CMK (cell line): ENCODE measurements around the gene DOCK2.

Experiments used
- DNase-seq: peaks from one replicate; pipeline ENCODE4 v3.0.0-alpha.2; 2010; ENCODE audit warnings: low read depth

DOCK2 gene

DNA sequence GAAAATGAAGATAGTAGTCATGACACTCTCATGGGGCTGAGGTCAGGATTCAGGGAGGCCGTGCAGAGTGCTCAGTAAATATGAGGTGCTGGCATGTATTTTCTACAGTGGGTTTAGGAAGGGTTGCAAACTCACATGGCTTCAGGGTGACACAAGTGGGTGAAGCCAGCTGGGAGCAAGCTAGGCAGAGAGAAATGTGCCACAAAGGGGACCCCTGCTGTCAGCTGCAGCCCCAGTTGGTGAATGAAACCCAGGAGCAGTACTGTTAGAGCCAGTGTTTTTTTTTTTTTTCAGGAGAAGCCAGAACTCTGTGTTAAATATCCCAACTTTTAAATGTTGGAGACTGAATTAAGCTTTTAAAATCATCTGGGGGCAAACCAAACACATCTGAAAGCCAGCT lies 267.9 kb downstream of the DOCK2 start:
- no peak for DNase-seq

DNA sequence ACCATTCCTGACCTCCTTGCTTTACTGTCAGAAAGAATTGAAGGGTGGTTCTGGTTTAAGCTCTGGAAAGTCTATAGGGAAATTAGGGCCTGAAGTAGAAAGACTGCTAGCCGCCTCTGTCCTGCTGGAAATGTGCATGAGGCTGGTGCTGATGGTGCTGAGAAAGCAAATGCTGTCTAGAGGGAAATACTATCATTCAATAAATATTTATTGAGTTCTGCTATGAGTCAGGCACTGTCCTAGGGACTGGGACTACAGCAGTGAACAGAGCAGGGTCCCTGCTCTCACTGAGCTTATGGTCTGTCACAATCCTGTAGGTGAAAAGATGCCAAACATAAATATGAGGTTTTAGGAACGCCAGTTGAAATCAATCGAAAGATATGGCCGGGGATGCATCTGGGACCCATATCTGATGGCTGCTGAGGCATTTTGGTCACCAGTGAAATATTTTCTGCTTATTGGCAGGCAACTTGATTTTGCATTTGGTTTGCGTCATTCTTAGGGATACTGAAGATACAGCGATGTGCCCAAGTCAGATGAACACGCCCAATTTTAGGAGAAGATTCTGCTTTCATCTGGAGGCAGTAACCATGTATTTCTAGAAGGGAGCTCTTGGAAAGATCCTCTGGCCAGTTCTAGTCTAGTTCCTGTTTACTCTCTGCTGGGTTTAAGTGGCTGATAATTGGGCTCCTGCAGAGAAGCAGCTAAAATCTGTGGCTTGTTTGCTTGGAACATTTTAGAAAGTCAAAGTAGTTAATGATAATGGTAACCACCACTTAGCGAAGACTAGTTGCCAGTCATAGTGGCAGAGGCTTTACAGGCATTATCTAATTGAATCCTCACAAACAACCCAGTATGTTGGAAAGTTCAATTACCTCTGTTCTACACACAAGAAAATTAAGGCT lies 269.9 kb downstream of the DOCK2 start:
- no peak for DNase-seq

DNA sequence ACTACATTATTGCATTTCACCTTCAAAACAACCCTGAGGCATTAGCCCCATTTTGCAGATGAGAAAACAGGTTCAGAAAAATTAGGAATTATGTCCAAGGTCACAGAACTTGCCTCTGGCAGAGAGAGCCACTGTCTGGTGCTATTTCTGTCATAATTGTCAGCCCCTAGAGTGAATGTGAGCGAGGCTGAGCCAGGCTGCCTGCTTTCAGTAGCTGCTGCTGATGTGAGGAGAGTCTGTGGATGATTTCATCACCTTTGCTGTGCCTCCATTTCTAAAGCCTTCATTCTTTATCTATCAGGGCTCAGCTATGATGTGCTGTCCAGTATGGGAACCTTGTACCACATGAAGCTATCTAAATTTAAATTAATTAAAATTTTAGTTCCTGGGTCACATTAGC lies 271.8 kb downstream of the DOCK2 start:
- DNase-seq, result no peak

DNA sequence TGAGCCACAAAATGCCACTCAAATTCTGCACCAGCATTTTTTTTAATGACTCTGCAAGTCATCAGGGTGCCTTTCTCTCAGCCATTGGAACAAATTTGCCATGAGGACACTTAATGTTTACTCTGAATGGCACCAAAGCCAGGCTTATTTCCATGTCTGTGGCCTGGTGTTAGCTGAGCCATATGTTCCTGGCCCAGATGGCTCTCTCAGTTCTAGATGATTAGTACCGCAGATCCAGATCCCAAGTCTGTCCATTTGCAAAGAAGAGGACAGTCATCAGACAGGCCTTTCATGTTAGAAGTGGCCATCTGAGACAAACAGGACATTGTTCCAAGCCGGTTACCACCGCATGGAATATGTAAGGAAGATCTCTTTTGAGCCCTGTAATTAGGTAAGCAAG lies 272.9 kb downstream of the DOCK2 start:
- DNase-seq, result no peak

DNA sequence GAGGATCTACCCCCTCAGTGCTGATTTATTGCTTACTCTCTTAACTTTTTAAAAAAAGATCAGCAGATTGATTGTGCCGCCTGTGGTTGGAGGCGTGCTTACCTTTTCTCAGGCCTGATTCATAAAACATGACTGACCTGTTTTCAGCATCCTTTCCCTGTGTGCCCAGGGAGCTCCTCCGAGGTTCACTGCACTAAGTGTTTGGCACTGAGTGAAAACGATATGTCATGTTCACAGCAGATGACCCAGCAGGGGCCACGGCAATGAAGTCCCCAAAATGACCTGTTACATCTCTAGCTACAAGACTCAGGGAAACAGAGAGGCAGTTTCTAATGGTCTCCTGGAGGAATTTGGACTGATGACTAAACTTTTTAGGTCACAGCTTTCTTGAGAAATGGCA lies 273.3 kb downstream of the DOCK2 start:
- no peak for DNase-seq

DNA sequence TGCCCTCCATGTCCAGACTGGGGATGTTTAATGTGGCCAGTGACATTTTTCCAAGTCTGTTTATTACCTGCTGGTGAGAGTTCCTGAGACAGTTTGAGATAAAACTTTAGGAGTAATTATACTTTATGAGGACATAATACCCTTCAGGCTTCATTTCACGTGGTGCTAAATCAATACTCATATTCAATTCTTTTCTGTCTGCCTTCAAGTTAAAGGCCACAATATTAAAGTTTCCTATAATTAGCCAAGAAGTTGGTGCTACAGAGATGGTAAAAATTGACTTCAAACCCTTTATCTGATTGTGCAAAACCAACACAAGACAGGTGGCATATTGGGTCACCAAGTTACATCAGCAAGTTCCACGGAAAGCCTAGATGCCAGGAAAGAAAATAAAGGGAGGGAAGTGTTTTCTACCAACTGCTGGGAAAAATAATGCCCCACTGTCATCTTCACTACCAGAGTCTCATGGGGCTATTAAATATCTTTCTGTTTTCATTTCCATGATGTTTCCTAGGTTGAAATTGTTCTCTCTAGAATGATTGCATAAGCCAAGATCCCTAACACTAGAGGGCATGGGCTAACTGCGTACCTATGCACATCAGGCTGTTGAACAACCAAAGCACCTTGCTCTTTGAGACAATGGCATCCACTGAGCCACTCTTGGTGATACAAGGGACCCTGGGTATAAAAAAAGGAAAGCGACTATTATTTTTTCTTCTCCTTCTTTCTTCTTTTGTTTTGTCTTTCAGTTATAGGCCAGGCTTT lies 274.6 kb downstream of the DOCK2 start:
- DNase-seq, result no peak

DNA sequence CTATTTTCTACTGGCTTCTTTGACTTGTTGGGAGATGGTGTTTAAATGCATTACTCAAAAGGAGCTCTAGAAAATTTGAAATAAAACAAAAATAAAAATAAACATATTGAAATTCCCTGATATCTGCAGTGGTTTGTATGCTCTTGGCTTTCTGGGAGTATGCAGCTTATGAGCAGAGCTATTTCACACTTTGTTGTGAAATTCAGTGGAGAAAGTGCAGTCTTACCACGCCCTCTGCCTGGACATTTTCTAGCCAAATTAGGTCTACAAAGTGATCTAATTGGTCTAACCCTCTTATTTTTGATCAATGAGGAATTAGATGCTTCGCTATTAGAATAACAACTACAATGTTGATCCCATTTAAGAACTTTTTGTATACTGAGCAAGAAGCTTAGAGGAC lies 276.4 kb downstream of the DOCK2 start:
- no peak for DNase-seq

DNA sequence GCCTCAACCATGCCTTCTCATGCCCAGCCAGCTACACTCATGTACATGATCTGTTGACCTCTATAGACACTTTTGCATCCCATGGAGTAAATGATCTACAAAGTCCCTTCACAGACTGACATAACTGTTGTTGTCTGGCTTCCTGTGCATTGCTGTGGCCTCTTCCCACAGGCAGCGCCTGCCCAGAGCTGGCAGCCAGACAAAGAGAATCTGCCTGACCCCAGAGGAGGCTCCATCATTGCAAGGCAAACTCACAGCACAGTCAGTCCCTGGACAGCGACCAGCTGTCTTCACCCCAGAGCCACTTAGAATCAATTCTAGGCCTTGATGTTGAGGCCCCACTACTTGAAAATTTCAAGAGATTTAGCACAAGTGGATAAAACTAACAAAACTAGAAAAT lies 277.7 kb downstream of the DOCK2 start:
- no peak for DNase-seq

DNA sequence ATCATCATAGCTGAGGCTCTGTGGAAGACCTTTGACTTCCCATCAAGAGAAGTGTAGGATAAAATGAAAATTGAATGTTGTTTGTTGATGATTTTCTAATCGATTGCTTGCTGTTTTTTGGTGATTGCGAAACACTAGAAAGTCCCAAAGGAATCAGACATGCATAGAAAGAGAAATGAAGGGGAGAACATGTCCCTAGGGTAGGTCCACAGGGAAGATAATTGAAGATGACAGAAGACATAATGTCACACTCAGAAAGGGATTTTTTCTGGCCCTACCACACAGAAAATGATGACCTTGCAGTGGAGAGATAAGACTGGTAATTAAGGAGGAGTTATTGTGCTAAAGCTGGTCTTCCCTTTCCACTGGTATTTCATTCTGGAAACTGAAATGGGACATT lies 280.4 kb downstream of the DOCK2 start:
- no peak for DNase-seq

DNA sequence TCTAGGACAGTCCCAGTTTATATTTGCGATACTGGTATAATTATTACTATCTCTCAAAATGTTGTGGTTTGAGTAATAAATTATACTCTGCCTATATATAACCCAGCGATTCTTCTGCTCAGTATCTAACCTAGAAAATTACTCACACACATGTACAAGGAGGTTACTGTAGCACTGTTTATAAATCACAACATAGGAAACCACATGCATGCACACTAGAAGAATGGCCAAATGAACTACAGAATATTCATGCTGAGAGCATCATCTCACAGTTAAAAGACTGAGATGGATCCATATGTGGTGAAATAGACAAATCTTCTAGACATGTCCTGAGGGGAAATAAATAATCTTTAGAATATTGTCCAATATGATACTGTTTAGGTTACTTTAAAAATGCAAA lies 281.2 kb downstream of the DOCK2 start:
- no peak for DNase-seq

DNA sequence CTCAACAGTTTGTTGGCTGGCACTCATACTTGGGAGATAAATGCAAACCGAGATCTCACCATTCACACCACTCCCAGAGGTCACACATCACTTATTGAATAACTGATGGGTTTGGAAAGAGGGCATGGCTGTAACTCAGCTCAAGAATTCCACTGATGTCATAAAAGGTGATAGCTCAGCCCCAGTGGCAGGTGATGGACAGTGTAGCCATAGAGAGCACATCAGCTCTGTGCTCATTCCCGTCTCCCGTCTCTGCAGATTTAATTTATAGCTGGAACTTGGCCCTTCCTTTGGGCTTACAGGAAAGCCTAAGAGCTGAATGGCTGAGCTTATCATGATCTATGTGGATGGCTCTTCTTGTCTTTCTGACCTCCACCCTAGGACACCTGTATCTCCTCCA lies 283.4 kb downstream of the DOCK2 start:
- no peak for DNase-seq

DNA sequence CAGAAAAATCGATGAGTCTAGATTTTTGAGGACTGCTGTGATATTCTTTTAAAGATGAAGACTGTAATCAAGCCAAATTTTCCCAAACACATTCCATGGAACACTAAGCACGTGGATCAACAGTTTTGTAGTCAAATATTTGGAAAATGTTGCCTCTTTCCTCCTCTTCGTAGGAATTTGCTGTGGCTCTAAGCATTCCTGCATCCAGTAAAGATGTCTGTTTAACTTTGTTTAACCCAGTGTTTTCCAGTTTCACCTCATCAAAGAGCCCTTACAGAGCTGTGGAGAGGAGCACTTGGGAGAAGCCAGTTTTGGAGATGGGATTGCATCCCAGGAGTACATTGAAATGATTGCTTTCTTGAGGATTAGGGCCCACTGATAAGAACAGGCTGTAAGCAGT lies 284.3 kb downstream of the DOCK2 start:
- no peak for DNase-seq

DNA sequence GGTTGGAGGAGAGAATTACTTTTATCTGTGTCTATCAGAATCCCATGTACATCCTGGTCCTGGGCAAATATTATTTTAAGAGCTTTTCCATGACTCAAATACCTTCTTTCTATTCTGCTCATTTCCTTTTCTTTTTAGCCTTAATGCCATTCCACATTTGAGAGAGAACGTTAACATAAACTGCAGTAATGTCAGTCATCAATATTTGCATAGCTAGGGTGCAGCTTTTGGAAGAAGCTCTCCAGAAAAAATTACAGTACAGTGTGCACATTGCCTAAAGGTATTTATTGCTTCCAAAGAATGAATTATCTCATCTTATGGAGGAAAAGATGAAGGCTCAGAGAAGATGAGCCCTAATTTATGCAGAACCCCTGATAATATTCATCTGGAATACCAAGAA lies 284.9 kb downstream of the DOCK2 start:
- DNase-seq, result no peak

DNA sequence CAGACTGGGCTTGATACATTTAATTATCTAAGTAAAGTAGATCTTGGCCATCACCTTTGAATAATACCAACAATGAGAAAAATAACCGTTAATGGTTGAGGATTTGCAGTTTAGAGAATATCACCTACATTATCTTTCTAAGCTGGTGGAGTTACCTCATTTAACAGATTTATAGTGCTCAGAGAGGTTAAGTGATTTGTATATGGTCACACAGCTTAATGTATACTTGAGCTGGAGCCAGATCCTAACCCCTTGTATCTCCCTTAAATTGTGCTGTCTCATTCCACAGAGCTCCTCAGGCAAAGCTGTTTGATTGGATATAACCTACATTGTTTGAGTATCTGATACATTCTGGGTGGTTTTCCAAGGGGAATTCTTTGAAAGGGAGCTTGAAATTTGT lies 285.4 kb downstream of the DOCK2 start:
- no peak for DNase-seq

DNA sequence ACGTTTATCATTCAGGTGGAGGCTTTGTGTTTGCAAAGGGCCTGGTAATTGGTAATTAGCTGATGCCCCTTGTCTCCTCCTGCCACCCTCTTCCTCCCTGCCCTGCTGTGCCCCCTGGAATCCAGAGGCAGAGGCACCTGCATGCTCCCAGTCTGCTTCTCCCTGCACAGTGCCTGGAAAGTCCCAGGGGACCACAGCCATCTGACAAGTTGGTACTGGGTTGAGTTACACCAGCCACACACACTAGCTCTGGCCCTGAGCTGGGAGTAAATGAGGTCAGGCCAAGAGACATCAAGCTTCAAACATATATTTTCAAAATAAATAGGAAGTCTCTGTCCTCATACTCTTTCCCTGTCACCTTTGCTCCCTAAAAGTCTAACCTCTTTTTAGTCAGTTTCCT lies 286.9 kb downstream of the DOCK2 start:
- no peak for DNase-seq

DNA sequence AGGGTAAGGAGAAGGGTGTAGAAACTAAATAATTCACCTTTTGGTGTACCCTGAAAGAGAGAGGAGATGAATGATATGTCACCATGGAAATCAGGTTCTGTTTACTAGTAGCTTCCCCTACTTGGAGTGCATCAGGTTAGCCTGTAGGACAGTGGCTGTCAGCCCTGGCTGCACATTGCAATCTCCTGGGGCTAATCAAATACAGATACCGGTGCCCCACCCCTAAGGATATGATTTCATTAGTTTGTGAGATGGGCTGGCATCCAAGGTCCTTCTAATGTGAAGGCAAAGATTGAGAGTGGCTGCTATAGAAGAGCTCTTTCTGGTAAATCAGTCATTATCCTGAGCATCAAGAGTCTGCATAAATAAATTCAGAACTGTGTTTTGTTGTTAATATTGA lies 296.1 kb downstream of the DOCK2 start:
- no peak for DNase-seq

DNA sequence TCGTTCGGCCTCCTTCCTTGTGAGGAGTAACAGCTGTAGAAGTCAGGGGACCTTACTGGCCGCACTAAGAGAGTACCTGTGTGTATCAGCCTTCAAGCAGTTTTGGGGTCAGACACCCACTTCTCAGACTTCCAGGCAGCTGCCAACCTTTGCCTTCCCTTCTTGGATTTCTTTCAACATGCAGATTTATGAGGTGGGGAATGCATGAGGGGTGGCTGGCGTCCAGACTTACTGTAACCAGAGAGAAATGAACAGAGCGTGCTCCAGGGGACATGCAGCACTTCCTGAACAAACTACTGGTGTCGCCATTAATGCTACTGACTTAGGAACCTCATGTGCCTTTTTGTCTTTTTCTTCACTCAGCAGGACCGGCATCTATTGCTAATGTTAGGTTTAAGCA lies 296.5 kb downstream of the DOCK2 start:
- no peak for DNase-seq

DNA sequence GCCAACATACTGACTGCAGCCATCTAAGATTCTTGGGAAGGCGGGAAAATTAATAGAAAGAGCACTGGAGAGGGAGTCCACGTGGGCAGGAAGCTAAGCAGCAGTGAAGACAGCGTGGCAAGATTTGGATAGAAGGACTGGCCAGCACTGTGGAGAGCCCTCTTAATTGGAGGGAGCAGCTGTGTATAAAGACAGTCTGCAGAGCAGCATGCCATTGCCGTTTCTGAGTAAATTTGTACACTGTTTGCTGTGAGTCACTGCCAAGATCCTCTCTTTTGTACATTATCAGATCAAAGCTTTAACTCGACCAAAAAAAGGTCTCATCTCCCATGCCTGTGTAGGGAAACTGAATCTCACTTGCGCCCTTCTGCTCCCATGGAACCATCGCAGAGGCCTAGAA lies 297.9 kb downstream of the DOCK2 start:
- no peak for DNase-seq

DNA sequence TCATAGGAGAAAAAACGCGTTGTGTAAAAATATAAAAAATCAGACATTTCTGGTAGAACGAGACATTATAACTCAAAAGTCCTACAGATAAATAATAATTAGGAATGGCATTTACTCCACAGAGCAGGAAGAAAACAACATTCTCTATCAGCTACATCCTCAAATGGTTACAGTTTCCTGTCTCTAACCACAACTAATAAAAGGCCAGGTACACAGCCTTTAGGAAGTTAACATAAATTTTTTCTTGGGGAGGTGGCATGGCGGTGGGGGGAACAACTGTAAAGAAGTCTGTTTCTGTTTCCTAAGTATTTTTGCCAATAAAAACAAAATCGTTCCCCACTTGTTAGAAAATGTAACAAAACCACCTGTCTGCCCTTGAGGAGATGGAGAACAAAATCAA lies 298.7 kb downstream of the DOCK2 start:
- no peak for DNase-seq

DNA sequence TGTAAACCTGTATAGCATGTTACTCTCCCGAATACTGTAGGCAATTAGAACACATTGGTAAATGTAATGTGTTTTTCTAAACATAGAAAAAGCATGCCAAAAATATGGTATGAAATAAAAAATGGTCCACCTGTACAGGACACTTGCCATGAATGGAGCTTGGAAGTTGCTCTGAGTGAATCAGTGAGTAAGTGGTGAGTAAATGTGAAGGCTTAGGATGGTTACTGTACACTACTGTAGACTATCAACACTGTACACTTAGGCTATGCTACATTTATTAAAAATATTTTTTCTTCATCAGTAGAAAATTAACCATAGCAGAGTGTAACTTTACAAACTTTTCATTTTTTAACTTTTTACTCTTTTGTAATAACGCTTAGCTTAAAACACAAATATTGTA lies 301.4 kb downstream of the DOCK2 start:
- no peak for DNase-seq

DNA sequence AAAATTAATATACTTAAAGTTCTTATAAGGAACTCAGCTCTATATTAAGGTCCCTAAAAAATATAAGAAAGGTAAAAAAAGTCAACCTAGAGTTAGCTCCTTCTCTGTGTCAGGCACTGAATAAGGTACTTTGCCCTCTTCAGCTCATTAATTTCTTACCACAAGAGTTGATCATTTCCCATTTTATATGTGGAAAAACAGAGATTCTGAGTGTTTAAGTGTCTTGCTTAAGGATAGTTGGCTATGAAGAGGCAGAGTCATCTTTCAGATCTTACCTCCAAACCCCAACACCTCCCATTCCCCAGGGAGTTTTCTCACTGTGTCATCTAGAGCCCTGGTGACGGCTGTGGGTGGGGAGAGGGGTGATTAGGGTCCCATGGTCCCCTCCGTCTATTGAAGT lies 302.7 kb downstream of the DOCK2 start:
- no peak for DNase-seq

DNA sequence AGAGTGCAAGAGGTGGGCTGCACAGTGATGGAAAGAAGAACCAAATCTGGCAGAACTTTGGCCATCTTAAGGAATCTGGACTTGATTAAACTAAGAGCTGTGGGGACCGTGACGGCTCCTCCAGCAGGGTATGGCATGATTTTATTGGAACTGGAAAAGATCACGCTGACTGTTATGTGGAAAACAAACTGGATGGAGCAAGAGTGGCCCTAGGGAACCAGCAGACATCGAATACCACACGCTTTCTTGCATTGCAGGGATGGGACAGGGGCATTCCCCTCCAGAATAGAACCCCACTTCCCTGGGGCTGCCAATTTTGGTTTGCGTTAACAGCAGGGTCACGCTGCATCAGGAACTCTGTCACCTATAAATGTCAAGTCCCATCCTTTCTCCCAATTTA lies 304.5 kb downstream of the DOCK2 start:
- no peak for DNase-seq

DNA sequence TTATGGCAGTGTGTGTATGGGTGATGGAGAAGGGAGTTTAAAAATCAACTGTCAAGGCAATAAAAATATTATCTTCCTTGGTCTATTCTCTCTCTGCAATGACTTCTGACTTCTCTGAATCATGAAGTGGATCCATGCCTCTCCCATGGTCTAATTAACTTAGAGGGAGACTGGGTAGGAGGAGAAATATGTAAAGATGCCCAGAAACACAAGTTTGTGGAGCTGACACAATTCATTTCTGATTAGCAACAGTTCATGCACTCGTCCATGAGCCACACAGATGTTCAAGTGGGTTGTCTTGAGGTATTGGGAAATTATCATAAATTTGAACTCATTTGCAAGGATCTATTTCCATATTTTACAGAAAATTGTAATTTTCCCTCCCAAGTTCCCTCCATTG lies 305.1 kb downstream of the DOCK2 start:
- no peak for DNase-seq

DNA sequence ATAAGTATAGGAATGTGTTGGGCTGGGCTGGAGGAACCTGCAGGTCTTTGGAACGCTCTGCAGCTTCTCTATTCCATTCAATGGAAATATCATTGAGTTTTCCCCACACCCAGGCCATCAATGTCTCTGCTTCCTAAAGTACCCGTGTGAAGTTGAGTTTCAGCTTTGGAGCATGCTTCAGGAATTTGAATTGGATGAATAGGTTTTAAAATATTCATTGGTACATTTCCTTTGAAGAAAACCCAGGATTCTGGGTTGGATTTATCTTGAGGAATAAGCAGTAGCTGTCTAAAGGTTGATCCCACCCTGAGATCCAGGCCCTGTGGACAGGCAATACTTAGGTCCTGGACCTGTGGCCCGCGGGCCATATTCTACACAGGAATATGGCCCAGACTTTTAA lies 306.0 kb downstream of the DOCK2 start:
- no peak for DNase-seq
